Peyer's patch (tissue), 4 donors: ENCODE measurements around the gene SETD2.

ENCODE experiments used
- POLR2A ChIP-seq, 2 donors: fragments of 450-650 bp; IDR thresholded peaks; one replicate each; pipeline ENCODE4 v1.5.1; 2017; ENCODE audit warnings: antibody characterized with exemption in 2 of 2, mild to moderate bottlenecking in 2 of 2, moderate library complexity in 2 of 2
- TF ChIP-seq, protein P1 (sequence below), 6 experiments: fragments of 450-650 bp in 4 of 6; fragments of 200-600 bp in 2 of 6; sonication (generic) in 1 of 6; IDR thresholded peaks; one replicate each; pipeline ENCODE4 v1.5.1; 2017 to 2019; ENCODE audit warnings: antibody characterized with exemption in 6 of 6, mild to moderate bottlenecking in 3 of 6, moderate library complexity in 1 of 6

DNA sequence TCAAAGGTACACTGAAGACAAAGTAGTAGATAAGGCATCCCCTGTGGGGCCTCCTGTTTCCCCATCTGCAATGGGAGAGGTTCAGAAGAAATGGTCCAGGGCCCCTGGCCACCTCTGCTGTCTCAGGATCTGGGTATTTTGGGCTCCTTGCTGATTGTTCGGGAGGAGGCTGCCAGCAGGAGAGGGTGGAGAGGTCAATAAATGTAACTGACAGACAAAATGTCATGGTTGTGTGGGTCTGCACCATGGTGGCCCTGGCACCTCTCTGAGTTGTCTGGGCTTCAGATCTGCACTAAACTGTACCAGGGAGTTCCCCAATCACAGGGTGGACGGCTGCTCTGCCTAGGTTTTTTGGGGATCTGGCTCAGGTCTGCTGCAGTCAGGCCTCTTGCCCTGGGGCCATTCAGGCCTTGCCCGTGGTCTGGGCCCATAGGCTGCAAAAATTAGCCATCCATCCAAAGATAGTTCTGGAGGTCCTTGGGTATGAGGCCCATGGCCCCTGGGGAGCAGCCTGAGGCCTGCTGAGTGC, 177.1 kb downstream of the SETD2 start:
- TF ChIP-seq, protein P1, sequence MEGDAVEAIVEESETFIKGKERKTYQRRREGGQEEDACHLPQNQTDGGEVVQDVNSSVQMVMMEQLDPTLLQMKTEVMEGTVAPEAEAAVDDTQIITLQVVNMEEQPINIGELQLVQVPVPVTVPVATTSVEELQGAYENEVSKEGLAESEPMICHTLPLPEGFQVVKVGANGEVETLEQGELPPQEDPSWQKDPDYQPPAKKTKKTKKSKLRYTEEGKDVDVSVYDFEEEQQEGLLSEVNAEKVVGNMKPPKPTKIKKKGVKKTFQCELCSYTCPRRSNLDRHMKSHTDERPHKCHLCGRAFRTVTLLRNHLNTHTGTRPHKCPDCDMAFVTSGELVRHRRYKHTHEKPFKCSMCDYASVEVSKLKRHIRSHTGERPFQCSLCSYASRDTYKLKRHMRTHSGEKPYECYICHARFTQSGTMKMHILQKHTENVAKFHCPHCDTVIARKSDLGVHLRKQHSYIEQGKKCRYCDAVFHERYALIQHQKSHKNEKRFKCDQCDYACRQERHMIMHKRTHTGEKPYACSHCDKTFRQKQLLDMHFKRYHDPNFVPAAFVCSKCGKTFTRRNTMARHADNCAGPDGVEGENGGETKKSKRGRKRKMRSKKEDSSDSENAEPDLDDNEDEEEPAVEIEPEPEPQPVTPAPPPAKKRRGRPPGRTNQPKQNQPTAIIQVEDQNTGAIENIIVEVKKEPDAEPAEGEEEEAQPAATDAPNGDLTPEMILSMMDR (IDR thresholded peaks at IDR 0.05) = no peak
- TF ChIP-seq POLR2A (IDR thresholded peaks at IDR 0.05) = no peak
